HG02678 (cell line): ENCODE measurements around the gene CD3G.
"Not testable (repeated sequence)": the region's sequence is repeated elsewhere in the genome, so short reads cannot be mapped to it uniquely, and the experiment has no call there.

Experiments
- ATAC-seq: cut with Tn5 transposase; IDR thresholded peaks from one replicate; pipeline ENCODE4 v1.9.1; 2021; ENCODE audit warnings: mild to moderate bottlenecking, moderate library complexity; ENCODE audit not compliant: unreplicated experiment

Gene CD3G

DNA sequence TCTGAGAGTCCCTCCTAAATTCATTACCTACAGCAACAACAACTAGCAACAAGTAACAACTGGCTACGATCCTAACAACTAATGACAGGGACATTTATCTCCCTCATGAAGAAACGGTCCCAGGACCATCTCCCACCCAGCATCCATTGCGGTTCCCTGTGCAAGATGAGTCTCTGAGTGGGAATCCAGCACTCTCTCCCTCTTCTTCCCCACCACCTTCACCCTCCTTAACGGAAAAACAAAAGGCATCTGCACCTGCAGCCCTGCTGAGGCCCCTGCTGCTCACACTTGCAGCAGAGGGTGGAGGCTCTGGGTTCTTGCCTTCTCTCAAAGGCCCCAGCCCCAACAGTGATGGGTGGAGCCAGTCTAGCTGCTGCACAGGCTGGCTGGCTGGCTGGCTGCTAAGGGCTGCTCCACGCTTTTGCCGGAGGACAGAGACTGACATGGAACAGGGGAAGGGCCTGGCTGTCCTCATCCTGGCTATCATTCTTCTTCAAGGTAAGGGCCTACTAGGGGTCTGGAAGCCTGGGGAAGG is at the start of gene CD3G:
CD3G (plus strand) TSS at position 364 of the 535 bp plus-strand sequence; CDS start at position 444, 80 bp downstream.
- no peak for ATAC-seq

GRCh38 chr11:118295199-118295598 is 48.9 kb upstream of the CD3G start:
- ATAC-seq: no peak

DNA sequence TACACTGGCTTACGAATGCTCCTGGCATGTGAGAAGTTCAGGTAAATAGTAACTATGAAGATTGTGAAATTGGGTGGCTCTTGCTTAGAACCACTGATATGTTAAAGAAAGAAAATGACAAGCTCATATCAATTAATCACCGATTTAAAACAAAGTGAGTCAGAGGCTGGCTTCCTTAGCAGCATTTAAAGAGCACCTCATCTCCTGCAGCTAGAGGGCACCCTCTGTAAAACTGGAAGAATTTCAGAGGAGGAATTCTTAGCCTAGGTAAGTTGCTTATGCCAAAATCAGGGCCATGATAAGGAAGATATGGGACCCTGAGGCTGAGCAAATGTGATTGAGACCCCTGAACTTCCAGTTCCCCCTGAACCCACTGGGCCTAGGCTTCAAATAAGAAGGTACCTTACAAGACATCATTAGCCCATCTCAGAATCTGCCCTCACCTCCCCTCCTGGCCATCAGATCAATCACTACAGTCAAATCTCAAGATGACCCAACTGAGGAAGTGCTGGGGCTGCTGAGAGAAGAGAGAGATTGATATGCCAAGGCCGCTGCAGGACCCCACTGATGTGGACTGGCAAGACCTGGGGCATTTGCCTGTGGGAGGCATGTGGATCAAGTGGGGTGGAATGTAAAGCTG is 48.2 kb upstream of the CD3G start:
- no peak for ATAC-seq

GRCh38 chr11:118301600-118302195 is 42.4 kb upstream of the CD3G start:
- ATAC-seq: no peak

DNA sequence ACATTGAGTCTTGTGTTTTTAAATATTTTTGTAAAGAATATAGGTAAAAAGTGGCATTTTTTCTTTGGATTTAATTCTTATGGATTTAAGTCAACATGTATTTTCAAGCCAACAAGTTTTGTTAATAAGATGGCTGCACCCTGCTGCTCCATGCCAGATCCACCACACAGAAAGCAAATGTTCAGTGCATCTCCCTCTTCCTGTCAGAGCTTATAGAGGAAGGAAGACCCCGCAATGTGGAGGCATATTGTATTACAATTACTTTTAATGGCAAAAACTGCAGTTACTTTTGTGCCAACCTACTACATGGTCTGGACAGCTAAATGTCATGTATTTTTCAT is 39.9 kb upstream of the CD3G start:
- no peak for ATAC-seq

- ATAC-seq: no peak
Observed at GRCh38 chr11:118304568-118305248, 39.4 kb upstream of the CD3G start, which contains the start of gene CD3E. Gene CD3E, plus strand, starts transcription at chr11:118304730. Its CDS starts 223 bp downstream, at chr11:118304953.

DNA sequence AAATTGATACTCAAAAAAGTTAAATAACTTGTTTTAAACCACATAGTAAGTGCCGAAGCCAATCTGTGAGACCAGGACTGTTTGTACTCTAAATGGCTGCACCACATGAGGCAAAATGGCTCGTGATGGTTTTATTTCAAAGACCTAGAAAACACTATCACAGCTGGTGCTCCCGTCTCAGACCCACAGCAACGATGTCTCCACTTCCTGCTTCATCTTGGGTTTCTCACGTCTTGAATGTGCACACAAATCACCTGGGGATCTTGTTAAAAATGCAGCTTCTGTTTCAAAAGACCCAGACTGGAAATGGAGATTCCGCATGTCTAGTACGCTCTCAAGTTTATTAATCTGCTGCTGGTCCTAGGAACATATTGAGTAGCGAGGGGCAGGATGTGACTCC is 38.4 kb upstream of the CD3G start:
- no peak for ATAC-seq

DNA sequence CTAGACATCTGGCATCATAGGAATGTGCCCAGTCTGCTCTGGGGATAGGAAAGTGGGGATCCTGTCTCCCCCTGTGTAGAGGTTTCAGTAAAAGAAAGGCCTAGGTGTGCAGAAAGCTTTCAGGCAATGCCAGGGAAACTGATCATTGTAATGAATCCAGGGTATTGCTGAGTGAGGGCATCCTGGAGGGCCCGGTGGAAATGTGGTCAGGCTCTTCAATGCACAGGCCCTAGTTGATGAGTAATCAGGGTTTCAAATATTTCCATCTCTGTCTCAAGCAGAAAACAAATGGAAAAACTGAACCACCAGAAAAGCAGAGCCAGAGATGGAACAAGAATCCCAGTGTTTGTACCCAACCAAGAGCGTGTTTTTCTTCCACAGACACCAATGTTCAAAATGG is 37.6 kb upstream of the CD3G start:
- ATAC-seq: no peak

- not testable (repeated sequence) for ATAC-seq
Observed at GRCh38 chr11:118308995-118309528, 35.1 kb upstream of the CD3G start.

DNA sequence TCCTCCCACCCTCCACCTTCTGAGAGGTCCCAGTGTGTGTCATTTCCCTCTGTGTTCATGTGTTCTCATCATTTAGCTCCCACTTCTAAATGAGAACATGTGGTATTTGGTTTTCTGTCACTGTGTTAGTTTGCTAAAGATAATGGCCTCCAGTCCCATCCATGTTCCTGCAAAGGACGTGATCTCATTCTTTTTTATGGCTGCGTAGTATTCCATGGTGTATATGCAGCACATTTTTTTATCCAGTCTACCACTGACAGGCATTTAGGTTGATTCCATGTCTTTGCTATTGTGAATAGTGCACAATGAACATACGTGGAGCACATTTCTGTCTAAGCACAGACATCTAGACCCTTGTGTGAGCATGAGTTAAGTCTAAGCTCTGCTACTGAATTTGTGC is 33.9 kb upstream of the CD3G start:
- ATAC-seq: no peak

- no peak for ATAC-seq
Observed at GRCh38 chr11:118310781-118311485, 33.2 kb upstream of the CD3G start.

DNA sequence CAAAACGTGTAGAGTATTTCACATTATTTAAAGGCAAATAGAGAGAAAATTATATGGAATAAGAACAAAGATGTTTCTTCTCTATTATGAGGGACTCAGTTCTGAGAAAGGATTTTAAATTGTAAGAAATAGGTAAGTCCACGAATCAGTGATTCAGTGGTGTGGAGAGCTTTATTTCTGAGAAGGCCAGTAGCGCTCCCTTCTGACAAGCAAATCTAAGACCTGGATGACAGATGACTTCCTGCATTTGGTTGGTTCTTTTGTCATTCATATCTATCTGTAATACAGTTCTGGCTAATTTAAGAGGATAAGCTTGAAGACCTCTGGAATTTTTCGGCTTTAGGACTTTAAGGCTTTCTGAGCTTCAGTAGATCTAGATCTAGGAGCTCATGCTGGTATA is 32.6 kb upstream of the CD3G start:
- no peak for ATAC-seq

GRCh38 chr11:118312328-118312727 is 31.8 kb upstream of the CD3G start:
- ATAC-seq: no peak

DNA sequence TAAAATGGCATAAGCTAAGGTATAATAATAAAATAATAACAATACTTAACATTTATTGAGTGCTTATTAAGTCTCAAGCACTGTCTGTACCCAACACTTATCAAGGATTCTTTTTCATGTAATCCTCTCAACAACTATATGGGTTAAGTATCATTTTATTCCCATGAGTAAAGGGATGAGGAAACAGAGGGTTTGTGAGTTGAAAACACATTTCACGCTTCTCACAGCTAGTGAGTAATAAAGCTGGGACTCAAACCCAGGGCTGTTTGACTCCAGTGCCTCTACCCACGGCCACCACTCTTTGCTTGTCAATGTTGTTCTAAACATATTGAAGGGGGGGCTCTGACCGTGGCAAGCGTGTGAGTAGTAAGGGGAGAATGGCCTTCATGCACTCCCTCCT is 30.9 kb upstream of the CD3G start:
- ATAC-seq: no peak

DNA sequence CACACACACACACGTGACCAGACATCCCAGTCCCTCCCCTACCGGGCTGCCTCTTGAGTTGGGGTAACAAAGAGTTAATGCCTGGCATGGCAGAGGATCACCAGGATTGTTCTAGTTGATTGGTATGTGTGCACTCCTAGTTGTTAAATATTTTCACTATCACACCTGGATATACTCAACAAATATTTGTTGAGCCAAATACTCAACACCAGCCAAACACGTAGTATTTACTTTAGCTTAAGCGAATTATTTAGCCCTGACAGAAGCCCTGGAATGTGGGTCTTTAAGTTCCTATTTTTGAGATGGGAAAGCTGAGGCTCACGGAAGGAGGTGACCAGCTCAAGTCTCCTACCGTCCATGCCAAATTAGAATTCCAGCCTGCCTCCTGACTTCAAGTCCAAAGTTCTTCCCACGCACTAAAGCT is 29.1 kb upstream of the CD3G start:
- no peak for ATAC-seq

DNA sequence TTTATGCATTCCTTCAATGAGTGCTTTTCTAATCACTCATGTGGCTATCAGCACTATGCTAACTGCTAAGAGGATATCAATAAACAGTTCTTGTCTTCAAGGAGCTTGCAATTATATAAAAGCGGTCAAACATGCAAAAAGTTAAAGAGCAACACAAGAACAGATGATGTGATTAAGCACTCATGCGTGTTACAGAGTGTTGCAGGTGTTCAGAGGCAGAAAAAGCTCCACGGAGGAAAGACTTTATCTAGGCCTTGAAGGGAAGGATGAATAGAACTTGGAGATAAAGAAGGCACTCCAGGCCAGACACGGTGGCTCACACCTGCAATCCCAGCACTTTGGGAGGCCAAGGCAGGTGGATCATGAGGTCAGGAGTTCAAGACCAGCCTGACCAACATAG is 26.0 kb upstream of the CD3G start:
- ATAC-seq: no peak

- no peak for ATAC-seq
Observed at GRCh38 chr11:118318581-118319336, 25.4 kb upstream of the CD3G start.

GRCh38 chr11:118319337-118319707 is 24.8 kb upstream of the CD3G start:
- ATAC-seq: no peak

DNA sequence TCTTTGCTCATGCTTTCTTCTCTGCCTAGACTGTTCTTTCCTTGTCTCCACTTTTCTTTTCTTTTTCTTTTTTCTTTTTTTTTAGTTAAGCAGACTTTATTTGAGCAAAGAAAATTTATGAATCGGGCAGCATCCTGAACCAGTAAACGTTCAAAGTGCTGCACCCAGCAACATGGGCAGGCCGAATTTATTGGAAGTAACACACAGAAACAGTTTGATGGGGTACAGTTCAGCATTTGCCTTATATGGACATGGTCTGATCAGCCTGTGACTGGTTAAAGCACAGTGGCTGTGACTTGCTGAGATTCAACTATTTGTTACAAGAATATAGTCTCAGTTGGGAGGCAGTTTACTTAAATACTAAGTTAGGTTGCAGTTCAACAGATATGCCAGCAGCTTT is 23.6 kb upstream of the CD3G start:
- no peak for ATAC-seq

DNA sequence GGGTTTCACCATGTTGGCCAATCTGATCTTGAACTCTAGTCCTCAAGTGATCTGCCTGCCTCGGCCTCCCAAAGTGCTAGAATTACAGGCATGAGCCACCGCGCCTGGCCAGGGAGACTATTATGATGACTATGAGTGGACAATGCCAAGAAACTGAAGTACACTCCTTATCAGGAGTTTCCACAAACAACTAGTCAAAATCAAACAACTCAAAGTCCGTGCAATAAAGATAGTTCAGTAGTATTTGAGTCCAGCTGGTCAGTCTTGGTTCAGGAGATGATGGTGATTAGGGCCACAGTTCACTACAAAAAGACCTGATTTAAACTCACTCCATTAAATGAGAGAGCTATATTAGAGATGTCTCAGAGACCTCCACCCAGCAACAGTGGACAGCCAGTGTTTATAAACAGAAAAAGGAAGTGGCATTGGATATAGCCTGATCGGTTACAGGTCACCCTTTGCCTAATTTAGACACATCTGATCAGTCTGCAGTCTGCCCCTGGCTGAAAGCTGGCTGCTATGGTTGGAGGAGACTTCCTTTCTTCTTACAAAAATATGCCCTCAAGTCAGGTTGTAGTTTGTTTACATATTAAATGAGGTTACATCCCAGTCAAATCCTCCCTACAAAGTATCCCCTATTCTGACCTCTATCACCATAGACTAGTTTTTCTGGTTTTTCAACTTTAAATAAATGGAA is 22.6 kb upstream of the CD3G start:
- no peak for ATAC-seq
